ENCODE results near the gene CDH19. TPM values are rescaled to one million over a fixed set of nuclear protein-coding genes. Genes with fewer than 3 reads are reported as not detected.

The CDH19 gene
- total and polyA plus RNA-seq, 10 of the 15 experiments (the other 5 are each of a cell fraction or from before 2014, with no cell fraction given) = 0.01 TPM; not detected in 9

GRCh38 chr18:66645983-66646382 is 42.1 kb upstream of the CDH19 start:
- ChIA-PET CTCF (no interaction called here), SMC1A (ENCODE audit: uncharacterized antibody, unreplicated experiment) (no interaction called here), RAD21 (ENCODE audit: unreplicated experiment) (no interaction called here), POLR2A (no interaction called here)
- Histone ChIP-seq H2AFZ (ENCODE audit: control insufficient read depth, low read depth, low read length) (no peak overlapping the region), H3K4me2 (ENCODE audit: control insufficient read depth, insufficient read depth) (no peak overlapping the region), H3K4me1 (ENCODE audit: control insufficient read depth, insufficient read depth, low read length) (no peaks in the 10 kb centered on the region), H3K36me3 (ENCODE audit: control insufficient read depth in 2 of 2, insufficient read depth in 2 of 2, low read length in 1 of 2) (no peaks in the 10 kb centered on the region), H3K27ac (ENCODE audit: control insufficient read depth, insufficient read depth) (no peak overlapping the region), H3K79me2 (ENCODE audit: control insufficient read depth, insufficient read depth, low read length) (no peaks in the 10 kb centered on the region), H3K9me3 (replicated peaks; ENCODE audit: control insufficient read depth, insufficient read depth, low read length) (no peaks in the 10 kb centered on the region), H3K4me3 (no peak overlapping the region), H3K9ac (ENCODE audit: control insufficient read depth, insufficient read depth, low read length) (no peak overlapping the region), H3K27me3 (replicated peaks in 1 of 2; ENCODE audit: control insufficient read depth in 2 of 2, insufficient read depth in 2 of 2, low read length in 1 of 2) (no peaks in the 10 kb centered on the region), H4K20me1 (ENCODE audit: control insufficient read depth, insufficient read depth) (no peaks in the 10 kb centered on the region)
- ATAC-seq (no peak), DNase-seq (ENCODE audit: low read depth, low spot score) (no peak), FAIRE-seq (no peak)
- BruUV-seq (replicated peaks) = no TSS peak
- WGBS (ENCODE audit: insufficient coverage, insufficient replicate concordance, low lambda C conversion rate, missing lambda C conversion rate) = 0% methylated on average over 1 of the region's 1 CpG
- in situ Hi-C loops (cut with MboI) = no loop called here
- intact Hi-C loops (cut with micrococcal nuclease; ENCODE audit: unreplicated experiment) = no loop called here
- TF ChIP-seq, protein P1, sequence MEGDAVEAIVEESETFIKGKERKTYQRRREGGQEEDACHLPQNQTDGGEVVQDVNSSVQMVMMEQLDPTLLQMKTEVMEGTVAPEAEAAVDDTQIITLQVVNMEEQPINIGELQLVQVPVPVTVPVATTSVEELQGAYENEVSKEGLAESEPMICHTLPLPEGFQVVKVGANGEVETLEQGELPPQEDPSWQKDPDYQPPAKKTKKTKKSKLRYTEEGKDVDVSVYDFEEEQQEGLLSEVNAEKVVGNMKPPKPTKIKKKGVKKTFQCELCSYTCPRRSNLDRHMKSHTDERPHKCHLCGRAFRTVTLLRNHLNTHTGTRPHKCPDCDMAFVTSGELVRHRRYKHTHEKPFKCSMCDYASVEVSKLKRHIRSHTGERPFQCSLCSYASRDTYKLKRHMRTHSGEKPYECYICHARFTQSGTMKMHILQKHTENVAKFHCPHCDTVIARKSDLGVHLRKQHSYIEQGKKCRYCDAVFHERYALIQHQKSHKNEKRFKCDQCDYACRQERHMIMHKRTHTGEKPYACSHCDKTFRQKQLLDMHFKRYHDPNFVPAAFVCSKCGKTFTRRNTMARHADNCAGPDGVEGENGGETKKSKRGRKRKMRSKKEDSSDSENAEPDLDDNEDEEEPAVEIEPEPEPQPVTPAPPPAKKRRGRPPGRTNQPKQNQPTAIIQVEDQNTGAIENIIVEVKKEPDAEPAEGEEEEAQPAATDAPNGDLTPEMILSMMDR (IDR thresholded peaks at IDR 0.05 in 2 of 3, conservative IDR thresholded peaks at IDR 0.05 in 1 of 3; ENCODE audit: control insufficient read depth in 2 of 3, extremely low read depth in 1 of 3, insufficient read depth in 1 of 3, low read depth in 3 of 3, low read length in 3 of 3) = no peak
- no peak for TF ChIP-seq RAD51 (IDR thresholded peaks at IDR 0.05)
- TF ChIP-seq BCL11A (IDR thresholded peaks at IDR 0.05; ENCODE audit: low read depth, low read length) = no peak
- TF ChIP-seq PAX8 (IDR thresholded peaks at IDR 0.05) = no peak
- no peak for TF ChIP-seq SREBF1 (IDR thresholded peaks at IDR 0.05; ENCODE audit: low read length)
- no peak for TF ChIP-seq SUZ12 (IDR thresholded peaks at IDR 0.05; ENCODE audit: unreplicated experiment)
- no peak for TF ChIP-seq RFX5 (IDR thresholded peaks at IDR 0.05; ENCODE audit: low read depth, low read length)
- TF ChIP-seq RB1 (IDR thresholded peaks at IDR 0.05; ENCODE audit: borderline replicate concordance) = no peak
- TF ChIP-seq BACH1 (IDR thresholded peaks at IDR 0.05; ENCODE audit: borderline replicate concordance) = no peak
- TF ChIP-seq IRF5 (IDR thresholded peaks at IDR 0.05; ENCODE audit: borderline replicate concordance) = no peak
- no peak for TF ChIP-seq ZNF24 (IDR thresholded peaks at IDR 0.05)
- TF ChIP-seq E2F8 (IDR thresholded peaks at IDR 0.05; ENCODE audit: low read depth, partially characterized antibody) = no peak
- no peak for TF ChIP-seq NR2C2 (IDR thresholded peaks at IDR 0.05; ENCODE audit: borderline replicate concordance, control insufficient read depth, insufficient read length, low read depth)
- TF ChIP-seq, protein P2, sequence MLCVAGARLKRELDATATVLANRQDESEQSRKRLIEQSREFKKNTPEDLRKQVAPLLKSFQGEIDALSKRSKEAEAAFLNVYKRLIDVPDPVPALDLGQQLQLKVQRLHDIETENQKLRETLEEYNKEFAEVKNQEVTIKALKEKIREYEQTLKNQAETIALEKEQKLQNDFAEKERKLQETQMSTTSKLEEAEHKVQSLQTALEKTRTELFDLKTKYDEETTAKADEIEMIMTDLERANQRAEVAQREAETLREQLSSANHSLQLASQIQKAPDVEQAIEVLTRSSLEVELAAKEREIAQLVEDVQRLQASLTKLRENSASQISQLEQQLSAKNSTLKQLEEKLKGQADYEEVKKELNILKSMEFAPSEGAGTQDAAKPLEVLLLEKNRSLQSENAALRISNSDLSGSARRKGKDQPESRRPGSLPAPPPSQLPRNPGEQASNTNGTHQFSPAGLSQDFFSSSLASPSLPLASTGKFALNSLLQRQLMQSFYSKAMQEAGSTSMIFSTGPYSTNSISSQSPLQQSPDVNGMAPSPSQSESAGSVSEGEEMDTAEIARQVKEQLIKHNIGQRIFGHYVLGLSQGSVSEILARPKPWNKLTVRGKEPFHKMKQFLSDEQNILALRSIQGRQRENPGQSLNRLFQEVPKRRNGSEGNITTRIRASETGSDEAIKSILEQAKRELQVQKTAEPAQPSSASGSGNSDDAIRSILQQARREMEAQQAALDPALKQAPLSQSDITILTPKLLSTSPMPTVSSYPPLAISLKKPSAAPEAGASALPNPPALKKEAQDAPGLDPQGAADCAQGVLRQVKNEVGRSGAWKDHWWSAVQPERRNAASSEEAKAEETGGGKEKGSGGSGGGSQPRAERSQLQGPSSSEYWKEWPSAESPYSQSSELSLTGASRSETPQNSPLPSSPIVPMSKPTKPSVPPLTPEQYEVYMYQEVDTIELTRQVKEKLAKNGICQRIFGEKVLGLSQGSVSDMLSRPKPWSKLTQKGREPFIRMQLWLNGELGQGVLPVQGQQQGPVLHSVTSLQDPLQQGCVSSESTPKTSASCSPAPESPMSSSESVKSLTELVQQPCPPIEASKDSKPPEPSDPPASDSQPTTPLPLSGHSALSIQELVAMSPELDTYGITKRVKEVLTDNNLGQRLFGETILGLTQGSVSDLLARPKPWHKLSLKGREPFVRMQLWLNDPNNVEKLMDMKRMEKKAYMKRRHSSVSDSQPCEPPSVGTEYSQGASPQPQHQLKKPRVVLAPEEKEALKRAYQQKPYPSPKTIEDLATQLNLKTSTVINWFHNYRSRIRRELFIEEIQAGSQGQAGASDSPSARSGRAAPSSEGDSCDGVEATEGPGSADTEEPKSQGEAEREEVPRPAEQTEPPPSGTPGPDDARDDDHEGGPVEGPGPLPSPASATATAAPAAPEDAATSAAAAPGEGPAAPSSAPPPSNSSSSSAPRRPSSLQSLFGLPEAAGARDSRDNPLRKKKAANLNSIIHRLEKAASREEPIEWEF (IDR thresholded peaks at IDR 0.05; ENCODE audit: insufficient replicate concordance, low read depth, low read length) = no peak
- no peak for TF ChIP-seq YBX1 (IDR thresholded peaks at IDR 0.05)

All from GM12878 (cell line).